ENCODE measurements around the gene WDR73.

DNA sequence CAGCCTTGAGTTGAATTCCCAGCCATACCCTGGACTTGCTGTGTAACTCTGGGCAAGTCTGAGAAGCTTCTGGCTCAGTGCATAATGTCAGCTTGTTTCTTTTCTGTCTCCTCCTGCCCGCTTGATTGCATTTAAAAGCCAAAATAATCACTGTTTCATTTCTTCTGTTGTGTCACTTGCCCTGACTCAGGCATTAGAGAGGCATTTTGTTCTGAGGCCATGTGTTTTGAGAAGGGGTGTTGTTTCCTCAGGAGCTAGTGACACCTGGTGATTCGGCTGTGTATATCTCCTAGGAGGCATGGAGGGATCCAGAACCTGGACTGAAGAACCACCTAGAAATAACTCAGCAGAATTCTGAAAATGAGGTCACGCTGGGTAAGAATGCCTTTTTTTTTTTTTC, 16.0 kb downstream of the WDR73 start:
- TF ChIP-seq, protein P1, sequence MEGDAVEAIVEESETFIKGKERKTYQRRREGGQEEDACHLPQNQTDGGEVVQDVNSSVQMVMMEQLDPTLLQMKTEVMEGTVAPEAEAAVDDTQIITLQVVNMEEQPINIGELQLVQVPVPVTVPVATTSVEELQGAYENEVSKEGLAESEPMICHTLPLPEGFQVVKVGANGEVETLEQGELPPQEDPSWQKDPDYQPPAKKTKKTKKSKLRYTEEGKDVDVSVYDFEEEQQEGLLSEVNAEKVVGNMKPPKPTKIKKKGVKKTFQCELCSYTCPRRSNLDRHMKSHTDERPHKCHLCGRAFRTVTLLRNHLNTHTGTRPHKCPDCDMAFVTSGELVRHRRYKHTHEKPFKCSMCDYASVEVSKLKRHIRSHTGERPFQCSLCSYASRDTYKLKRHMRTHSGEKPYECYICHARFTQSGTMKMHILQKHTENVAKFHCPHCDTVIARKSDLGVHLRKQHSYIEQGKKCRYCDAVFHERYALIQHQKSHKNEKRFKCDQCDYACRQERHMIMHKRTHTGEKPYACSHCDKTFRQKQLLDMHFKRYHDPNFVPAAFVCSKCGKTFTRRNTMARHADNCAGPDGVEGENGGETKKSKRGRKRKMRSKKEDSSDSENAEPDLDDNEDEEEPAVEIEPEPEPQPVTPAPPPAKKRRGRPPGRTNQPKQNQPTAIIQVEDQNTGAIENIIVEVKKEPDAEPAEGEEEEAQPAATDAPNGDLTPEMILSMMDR (conservative IDR thresholded peaks at IDR 0.05; ENCODE audit: low read length): peak; percentile 42
- TF ChIP-seq EZH2phosphoT487 (IDR thresholded peaks at IDR 0.05; ENCODE audit: borderline replicate concordance): no peak

Data from Loucy (cell line).